H9 (cell line): ENCODE data around the gene LMTK3. TPM values are rescaled to one million over a fixed set of nuclear protein-coding genes. Genes with fewer than 3 reads are reported as not detected.

Experiments used
- DNase-seq: peaks from one replicate; pipeline ENCODE4 v3.0.0-alpha.2; 2017
- H2AFZ ChIP-seq: one replicate; pipeline ENCODE4 v1.6.1; 2013; ENCODE audit warnings: mild to moderate bottlenecking, low read length, control low read depth, moderate library complexity
- H2AK5ac ChIP-seq: 2 replicates; pipeline ENCODE4 v1.6.1; 2013; ENCODE audit warnings: low read length, control low read depth, mixed read lengths; ENCODE audit not compliant: insufficient read length
- H2BK120ac ChIP-seq: one replicate; pipeline ENCODE4 v1.6.1; 2013; ENCODE audit warnings: low read depth, mild to moderate bottlenecking, low read length, control low read depth, inconsistent platforms; ENCODE audit not compliant: poor library complexity, severe bottlenecking
- H2BK12ac ChIP-seq: 2 replicates; pipeline ENCODE4 v1.6.1; 2013; ENCODE audit warnings: low read length, control low read depth, mixed read lengths, low read depth; ENCODE audit not compliant: insufficient read length
- H2BK15ac ChIP-seq: 2 replicates; pipeline ENCODE4 v1.6.1; 2013; ENCODE audit warnings: low read depth, low read length, control low read depth
- H2BK20ac ChIP-seq: one replicate; pipeline ENCODE4 v1.6.1; 2013; ENCODE audit warnings: low read depth, mild to moderate bottlenecking, low read length, control low read depth, inconsistent platforms; ENCODE audit not compliant: poor library complexity, severe bottlenecking
- H2BK5ac ChIP-seq: 2 replicates; pipeline ENCODE4 v1.6.1; 2013; ENCODE audit warnings: low read length, control low read depth, mixed read lengths; ENCODE audit not compliant: insufficient read length
- H3K14ac ChIP-seq: 2 replicates; pipeline ENCODE4 v1.6.1; 2013; ENCODE audit warnings: low read length, control low read depth; ENCODE audit not compliant: insufficient read depth
- H3K18ac ChIP-seq: 2 replicates; pipeline ENCODE4 v1.6.1; 2013; ENCODE audit warnings: low read depth, mild to moderate bottlenecking, mixed read lengths, low read length, control low read depth; ENCODE audit not compliant: insufficient read length
- H3K23ac ChIP-seq: 2 replicates; pipeline ENCODE4 v1.6.1; 2013; ENCODE audit warnings: low read length, control low read depth, mixed read lengths, low read depth; ENCODE audit not compliant: insufficient read length
- H3K23me2 ChIP-seq: 2 replicates; pipeline ENCODE4 v1.6.1; 2013; ENCODE audit warnings: low read depth, mild to moderate bottlenecking, mixed read lengths, low read length, control low read depth; ENCODE audit not compliant: insufficient read length, poor library complexity, severe bottlenecking
- H3K27ac ChIP-seq: 2 replicates; pipeline ENCODE4 v1.5.1; 2013; ENCODE audit warnings: low read length, control low read depth, mixed read lengths, low read depth; ENCODE audit not compliant: insufficient read length
- H3K27me3 ChIP-seq: 2 replicates; pipeline ENCODE4 v1.6.1; 2013; ENCODE audit warnings: low read length, control low read depth, inconsistent platforms; ENCODE audit not compliant: insufficient read depth
- H3K4ac ChIP-seq: 2 replicates; pipeline ENCODE4 v1.6.1; 2013; ENCODE audit warnings: low read depth, mild to moderate bottlenecking, control low read depth, inconsistent platforms, low read length, moderate library complexity
- H3K4me1 ChIP-seq: 2 replicates; pipeline ENCODE4 v1.6.1; 2013; ENCODE audit warnings: low read length, control low read depth, inconsistent platforms; ENCODE audit not compliant: insufficient read depth
- H3K4me2 ChIP-seq: 2 replicates; pipeline ENCODE4 v1.6.1; 2013; ENCODE audit warnings: low read length, control low read depth, mixed read lengths; ENCODE audit not compliant: insufficient read length, insufficient read depth
- H3K56ac ChIP-seq: 2 replicates; pipeline ENCODE4 v1.6.1; 2013; ENCODE audit warnings: low read depth, mild to moderate bottlenecking, mixed read lengths, low read length, control low read depth; ENCODE audit not compliant: insufficient read length
- H3K79me1 ChIP-seq: 2 replicates; pipeline ENCODE4 v1.6.1; 2013; ENCODE audit warnings: low read depth, mild to moderate bottlenecking, moderate library complexity, low read length, control low read depth, inconsistent platforms; ENCODE audit not compliant: insufficient read depth, poor library complexity, severe bottlenecking
- H3K79me2 ChIP-seq: 2 replicates; pipeline ENCODE4 v1.6.1; 2013; ENCODE audit warnings: low read length, control low read depth, inconsistent platforms; ENCODE audit not compliant: insufficient read depth
- H3K9ac ChIP-seq: 2 replicates; pipeline ENCODE4 v1.6.1; 2013; ENCODE audit warnings: low read length, control low read depth, mixed read lengths; ENCODE audit not compliant: insufficient read length; ENCODE audit errors: extremely low read depth
- H3K9me3 ChIP-seq: one replicate; pipeline ENCODE4 v1.6.1; 2013; ENCODE audit warnings: low read depth, low read length, inconsistent platforms; ENCODE audit not compliant: control insufficient read depth
- H3T11ph ChIP-seq: one replicate; pipeline ENCODE4 v1.6.1; 2013; ENCODE audit warnings: mild to moderate bottlenecking, low read length, control low read depth, inconsistent platforms
- H4K20me1 ChIP-seq: one replicate; pipeline ENCODE4 v1.6.1; 2013; ENCODE audit not compliant: control insufficient read depth, insufficient read length, insufficient read depth
- H4K5ac ChIP-seq: 2 replicates; pipeline ENCODE4 v1.6.1; 2013; ENCODE audit warnings: low read depth, mild to moderate bottlenecking, mixed read lengths, low read length, control low read depth; ENCODE audit not compliant: insufficient read length
- H4K8ac ChIP-seq: replicated peaks from 2 replicates; pipeline ENCODE4 v1.6.1; 2013; ENCODE audit warnings: low read length, control low read depth, mixed read lengths, low read depth; ENCODE audit not compliant: insufficient read length
- H4K91ac ChIP-seq: 2 replicates; pipeline ENCODE4 v1.6.1; 2013; ENCODE audit warnings: low read depth, mild to moderate bottlenecking, moderate library complexity, mixed read lengths, low read length, control low read depth; ENCODE audit not compliant: insufficient read length
- H3K27ac Mint-ChIP-seq, 3 experiments: 2 replicates in 2 of 3; 3 replicates in 1 of 3; pipeline ENCODE4 v1.8.0; 2020 to 2021; ENCODE audit warnings: mixed read lengths in 3 of 3, mild to moderate bottlenecking in 1 of 3, moderate library complexity in 1 of 3
- H3K27me3 Mint-ChIP-seq: 2 replicates; pipeline ENCODE4 v1.8.0; 2021; ENCODE audit warnings: low read depth, mild to moderate bottlenecking, moderate library complexity, mixed read lengths
- H3K36me3 Mint-ChIP-seq, 3 experiments: 2 replicates in 2 of 3; 3 replicates in 1 of 3; pipeline ENCODE4 v1.8.0; 2020 to 2021; ENCODE audit warnings: low read depth in 3 of 3, mixed read lengths in 3 of 3; ENCODE audit not compliant: insufficient read depth in 1 of 3
- H3K4me1 Mint-ChIP-seq, 2 experiments: 2 replicates each; pipeline ENCODE4 v1.8.0; 2020; ENCODE audit warnings: mixed read lengths in 2 of 2
- H3K4me3 Mint-ChIP-seq, 2 experiments: 2 replicates in 1 of 2; 3 replicates in 1 of 2; pipeline ENCODE4 v1.8.0; 2020 to 2021; ENCODE audit warnings: mild to moderate bottlenecking in 2 of 2, mixed read lengths in 2 of 2, moderate library complexity in 1 of 2
- H3K9me3 Mint-ChIP-seq, 2 experiments: 2 replicates in 1 of 2; 3 replicates in 1 of 2; pipeline ENCODE4 v1.8.0; 2020; ENCODE audit warnings: mild to moderate bottlenecking in 2 of 2, mixed read lengths in 2 of 2, moderate library complexity in 1 of 2
- whole genome bisulfite sequencing: extraction: QIAGEN DNeasy Blood & Tissue Kit; methylation state at CpG from one replicate; pipeline ENCODE4 v1.1.7; 2013; ENCODE audit warnings: missing lambda C conversion rate, low lambda C conversion rate, mixed read lengths; ENCODE audit not compliant: insufficient read length; ENCODE audit errors: extremely low coverage; 5-methylcytosine and 5-hydroxymethylcytosine counted together
- total RNA-seq: library from RNA; stranded (reverse); gene quantifications from 2 replicates; pipeline ENCODE4 v1.2.1, GENCODE V29; 2021
- TF ChIP-seq, protein P1 (sequence below): fragments of 200-600 bp; sonication (generic); conservative IDR thresholded peaks from 3 replicates; pipeline ENCODE4 v1.8.0; 2021; ENCODE audit warnings: antibody characterized with exemption, mild to moderate bottlenecking

LMTK3 gene
- total RNA-seq, 1 experiment from 2014 or later: 14.4 TPM

- no peak overlapping the region for H3K4me2 ChIP-seq
- H3K9ac ChIP-seq: no peak overlapping the region
- no peak overlapping the region for H3T11ph ChIP-seq
- H2BK20ac ChIP-seq: no peak overlapping the region
- no peak overlapping the region for H2AK5ac ChIP-seq
- H3K27ac ChIP-seq: no peak overlapping the region
- Mint-ChIP-seq H3K27ac (no peak overlapping the region; a peak in 1 of 7 replicates), H3K9me3 (no peaks in the 10 kb centered on the region; a peak in 1 of 5 replicates), H3K4me3 (no peak overlapping the region), H3K36me3 (peaks cover 38 to 74% (median 61%) of the 10 kb centered on the region in 3 experiments), H3K4me1 (peaks cover 13 to 17% of the 10 kb centered on the region in 2 experiments), H3K27me3 (no peaks in the 10 kb centered on the region)
- H3K56ac ChIP-seq: no peak overlapping the region
- H3K23ac ChIP-seq: no peak overlapping the region
- H2BK120ac ChIP-seq: no peak overlapping the region
- no peak overlapping the region for H3K18ac ChIP-seq
- H3K14ac ChIP-seq: no peak overlapping the region
- TF ChIP-seq, protein P1, sequence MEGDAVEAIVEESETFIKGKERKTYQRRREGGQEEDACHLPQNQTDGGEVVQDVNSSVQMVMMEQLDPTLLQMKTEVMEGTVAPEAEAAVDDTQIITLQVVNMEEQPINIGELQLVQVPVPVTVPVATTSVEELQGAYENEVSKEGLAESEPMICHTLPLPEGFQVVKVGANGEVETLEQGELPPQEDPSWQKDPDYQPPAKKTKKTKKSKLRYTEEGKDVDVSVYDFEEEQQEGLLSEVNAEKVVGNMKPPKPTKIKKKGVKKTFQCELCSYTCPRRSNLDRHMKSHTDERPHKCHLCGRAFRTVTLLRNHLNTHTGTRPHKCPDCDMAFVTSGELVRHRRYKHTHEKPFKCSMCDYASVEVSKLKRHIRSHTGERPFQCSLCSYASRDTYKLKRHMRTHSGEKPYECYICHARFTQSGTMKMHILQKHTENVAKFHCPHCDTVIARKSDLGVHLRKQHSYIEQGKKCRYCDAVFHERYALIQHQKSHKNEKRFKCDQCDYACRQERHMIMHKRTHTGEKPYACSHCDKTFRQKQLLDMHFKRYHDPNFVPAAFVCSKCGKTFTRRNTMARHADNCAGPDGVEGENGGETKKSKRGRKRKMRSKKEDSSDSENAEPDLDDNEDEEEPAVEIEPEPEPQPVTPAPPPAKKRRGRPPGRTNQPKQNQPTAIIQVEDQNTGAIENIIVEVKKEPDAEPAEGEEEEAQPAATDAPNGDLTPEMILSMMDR: no peak
- H3K9me3 ChIP-seq: no peaks in the 10 kb centered on the region
- DNase-seq: no peak
- peaks cover 8% of the 10 kb centered on the region for H3K23me2 ChIP-seq
- peaks cover 2% of the 10 kb centered on the region; the same call in 1 of the 2 replicates for H3K4me1 ChIP-seq
- H2AFZ ChIP-seq: no peak overlapping the region
- no peak overlapping the region for H4K91ac ChIP-seq
- WGBS: no CpG with 5 or more reads among the region's 4 CpGs
- H3K4ac ChIP-seq: no peak overlapping the region
- H4K20me1 ChIP-seq: no peaks in the 10 kb centered on the region
- H2BK15ac ChIP-seq: no peak overlapping the region
- H2BK5ac ChIP-seq: no peak overlapping the region
- H3K79me1 ChIP-seq: peaks cover 3% of the 10 kb centered on the region
- H3K79me2 ChIP-seq: 0 out of 2 replicates have a peak, but pooled peaks cover 2% of the 10 kb centered on the region
- H3K27me3 ChIP-seq: no peaks in the 10 kb centered on the region
- H4K5ac ChIP-seq: no peak overlapping the region
- no peak overlapping the region for H4K8ac ChIP-seq
- no peak overlapping the region for H2BK12ac ChIP-seq
Measured at GRCh38 chr19:48448563-48448962, 63.1 kb downstream of the LMTK3 start.
